H9 (cell line): ENCODE measurements around the gene AMD1. TPM values are rescaled to one million over a fixed set of nuclear protein-coding genes. Genes with fewer than 3 reads are reported as not detected.

Source experiments
- DNase-seq: peaks from one replicate; pipeline ENCODE4 v3.0.0-alpha.2; 2017
- H2AFZ ChIP-seq: one replicate; pipeline ENCODE4 v1.6.1; 2013; ENCODE audit warnings: mild to moderate bottlenecking, low read length, control low read depth, moderate library complexity
- H2AK5ac ChIP-seq: 2 replicates; pipeline ENCODE4 v1.6.1; 2013; ENCODE audit warnings: low read length, control low read depth, mixed read lengths; ENCODE audit not compliant: insufficient read length
- H2BK120ac ChIP-seq: one replicate; pipeline ENCODE4 v1.6.1; 2013; ENCODE audit warnings: low read depth, mild to moderate bottlenecking, low read length, control low read depth, inconsistent platforms; ENCODE audit not compliant: poor library complexity, severe bottlenecking
- H2BK12ac ChIP-seq: 2 replicates; pipeline ENCODE4 v1.6.1; 2013; ENCODE audit warnings: low read length, control low read depth, mixed read lengths, low read depth; ENCODE audit not compliant: insufficient read length
- H2BK15ac ChIP-seq: 2 replicates; pipeline ENCODE4 v1.6.1; 2013; ENCODE audit warnings: low read depth, low read length, control low read depth
- H2BK20ac ChIP-seq: one replicate; pipeline ENCODE4 v1.6.1; 2013; ENCODE audit warnings: low read depth, mild to moderate bottlenecking, low read length, control low read depth, inconsistent platforms; ENCODE audit not compliant: poor library complexity, severe bottlenecking
- H2BK5ac ChIP-seq: 2 replicates; pipeline ENCODE4 v1.6.1; 2013; ENCODE audit warnings: low read length, control low read depth, mixed read lengths; ENCODE audit not compliant: insufficient read length
- H3K14ac ChIP-seq: 2 replicates; pipeline ENCODE4 v1.6.1; 2013; ENCODE audit warnings: low read length, control low read depth; ENCODE audit not compliant: insufficient read depth
- H3K18ac ChIP-seq: 2 replicates; pipeline ENCODE4 v1.6.1; 2013; ENCODE audit warnings: low read depth, mild to moderate bottlenecking, mixed read lengths, low read length, control low read depth; ENCODE audit not compliant: insufficient read length
- H3K23ac ChIP-seq: 2 replicates; pipeline ENCODE4 v1.6.1; 2013; ENCODE audit warnings: low read length, control low read depth, mixed read lengths, low read depth; ENCODE audit not compliant: insufficient read length
- H3K23me2 ChIP-seq: 2 replicates; pipeline ENCODE4 v1.6.1; 2013; ENCODE audit warnings: low read depth, mild to moderate bottlenecking, mixed read lengths, low read length, control low read depth; ENCODE audit not compliant: insufficient read length, poor library complexity, severe bottlenecking
- H3K27ac ChIP-seq: 2 replicates; pipeline ENCODE4 v1.5.1; 2013; ENCODE audit warnings: low read length, control low read depth, mixed read lengths, low read depth; ENCODE audit not compliant: insufficient read length
- H3K27me3 ChIP-seq: 2 replicates; pipeline ENCODE4 v1.6.1; 2013; ENCODE audit warnings: low read length, control low read depth, inconsistent platforms; ENCODE audit not compliant: insufficient read depth
- H3K4ac ChIP-seq: 2 replicates; pipeline ENCODE4 v1.6.1; 2013; ENCODE audit warnings: low read depth, mild to moderate bottlenecking, control low read depth, inconsistent platforms, low read length, moderate library complexity
- H3K4me1 ChIP-seq: 2 replicates; pipeline ENCODE4 v1.6.1; 2013; ENCODE audit warnings: low read length, control low read depth, inconsistent platforms; ENCODE audit not compliant: insufficient read depth
- H3K4me2 ChIP-seq: 2 replicates; pipeline ENCODE4 v1.6.1; 2013; ENCODE audit warnings: low read length, control low read depth, mixed read lengths; ENCODE audit not compliant: insufficient read length, insufficient read depth
- H3K56ac ChIP-seq: 2 replicates; pipeline ENCODE4 v1.6.1; 2013; ENCODE audit warnings: low read depth, mild to moderate bottlenecking, mixed read lengths, low read length, control low read depth; ENCODE audit not compliant: insufficient read length
- H3K79me1 ChIP-seq: 2 replicates; pipeline ENCODE4 v1.6.1; 2013; ENCODE audit warnings: low read depth, mild to moderate bottlenecking, moderate library complexity, low read length, control low read depth, inconsistent platforms; ENCODE audit not compliant: insufficient read depth, poor library complexity, severe bottlenecking
- H3K79me2 ChIP-seq: 2 replicates; pipeline ENCODE4 v1.6.1; 2013; ENCODE audit warnings: low read length, control low read depth, inconsistent platforms; ENCODE audit not compliant: insufficient read depth
- H3K9ac ChIP-seq: 2 replicates; pipeline ENCODE4 v1.6.1; 2013; ENCODE audit warnings: low read length, control low read depth, mixed read lengths; ENCODE audit not compliant: insufficient read length; ENCODE audit errors: extremely low read depth
- H3K9me3 ChIP-seq: one replicate; pipeline ENCODE4 v1.6.1; 2013; ENCODE audit warnings: low read depth, low read length, inconsistent platforms; ENCODE audit not compliant: control insufficient read depth
- H3T11ph ChIP-seq: one replicate; pipeline ENCODE4 v1.6.1; 2013; ENCODE audit warnings: mild to moderate bottlenecking, low read length, control low read depth, inconsistent platforms
- H4K20me1 ChIP-seq: one replicate; pipeline ENCODE4 v1.6.1; 2013; ENCODE audit not compliant: control insufficient read depth, insufficient read length, insufficient read depth
- H4K5ac ChIP-seq: 2 replicates; pipeline ENCODE4 v1.6.1; 2013; ENCODE audit warnings: low read depth, mild to moderate bottlenecking, mixed read lengths, low read length, control low read depth; ENCODE audit not compliant: insufficient read length
- H4K8ac ChIP-seq: replicated peaks from 2 replicates; pipeline ENCODE4 v1.6.1; 2013; ENCODE audit warnings: low read length, control low read depth, mixed read lengths, low read depth; ENCODE audit not compliant: insufficient read length
- H4K91ac ChIP-seq: 2 replicates; pipeline ENCODE4 v1.6.1; 2013; ENCODE audit warnings: low read depth, mild to moderate bottlenecking, moderate library complexity, mixed read lengths, low read length, control low read depth; ENCODE audit not compliant: insufficient read length
- H3K27ac Mint-ChIP-seq, 3 experiments: 2 replicates in 2 of 3; 3 replicates in 1 of 3; pipeline ENCODE4 v1.8.0; 2020 to 2021; ENCODE audit warnings: mixed read lengths in 3 of 3, mild to moderate bottlenecking in 1 of 3, moderate library complexity in 1 of 3
- H3K27me3 Mint-ChIP-seq: 2 replicates; pipeline ENCODE4 v1.8.0; 2021; ENCODE audit warnings: low read depth, mild to moderate bottlenecking, moderate library complexity, mixed read lengths
- H3K36me3 Mint-ChIP-seq, 3 experiments: 2 replicates in 2 of 3; 3 replicates in 1 of 3; pipeline ENCODE4 v1.8.0; 2020 to 2021; ENCODE audit warnings: low read depth in 3 of 3, mixed read lengths in 3 of 3; ENCODE audit not compliant: insufficient read depth in 1 of 3
- H3K4me1 Mint-ChIP-seq, 2 experiments: 2 replicates each; pipeline ENCODE4 v1.8.0; 2020; ENCODE audit warnings: mixed read lengths in 2 of 2
- H3K4me3 Mint-ChIP-seq, 2 experiments: 2 replicates in 1 of 2; 3 replicates in 1 of 2; pipeline ENCODE4 v1.8.0; 2020 to 2021; ENCODE audit warnings: mild to moderate bottlenecking in 2 of 2, mixed read lengths in 2 of 2, moderate library complexity in 1 of 2
- H3K9me3 Mint-ChIP-seq, 2 experiments: 2 replicates in 1 of 2; 3 replicates in 1 of 2; pipeline ENCODE4 v1.8.0; 2020; ENCODE audit warnings: mild to moderate bottlenecking in 2 of 2, mixed read lengths in 2 of 2, moderate library complexity in 1 of 2
- WGBS: extraction: QIAGEN DNeasy Blood & Tissue Kit; methylation state at CpG from one replicate; pipeline ENCODE4 v1.1.7; 2013; ENCODE audit warnings: missing lambda C conversion rate, low lambda C conversion rate, mixed read lengths; ENCODE audit not compliant: insufficient read length; ENCODE audit errors: extremely low coverage; 5-methylcytosine and 5-hydroxymethylcytosine counted together
- total RNA-seq: library from RNA; stranded (reverse); gene quantifications from 2 replicates; pipeline ENCODE4 v1.2.1, GENCODE V29; 2021
- TF ChIP-seq, protein P1 (sequence below): fragments of 200-600 bp; sonication (generic); conservative IDR thresholded peaks from 3 replicates; pipeline ENCODE4 v1.8.0; 2021; ENCODE audit warnings: antibody characterized with exemption, mild to moderate bottlenecking

Gene AMD1
- total RNA-seq, 1 experiment from 2014 or later, result 162 TPM

GRCh38 chr6:110935171-110935570 lies 60.6 kb downstream of the AMD1 start:
- WGBS, result no CpG with 5 or more reads among the region's 6 CpGs
- no peak overlapping the region for H4K5ac ChIP-seq
- H2AK5ac ChIP-seq, result no peak overlapping the region
- H2BK12ac ChIP-seq, result no peak overlapping the region
- no peak overlapping the region for H4K8ac ChIP-seq
- no peak for DNase-seq
- no peaks in the 10 kb centered on the region for H3K4me1 ChIP-seq
- no peak overlapping the region for H3K9ac ChIP-seq
- H3K14ac ChIP-seq, result no peak overlapping the region
- H2BK5ac ChIP-seq, result no peak overlapping the region
- no peak overlapping the region for H3K27ac ChIP-seq
- TF ChIP-seq, protein P1, sequence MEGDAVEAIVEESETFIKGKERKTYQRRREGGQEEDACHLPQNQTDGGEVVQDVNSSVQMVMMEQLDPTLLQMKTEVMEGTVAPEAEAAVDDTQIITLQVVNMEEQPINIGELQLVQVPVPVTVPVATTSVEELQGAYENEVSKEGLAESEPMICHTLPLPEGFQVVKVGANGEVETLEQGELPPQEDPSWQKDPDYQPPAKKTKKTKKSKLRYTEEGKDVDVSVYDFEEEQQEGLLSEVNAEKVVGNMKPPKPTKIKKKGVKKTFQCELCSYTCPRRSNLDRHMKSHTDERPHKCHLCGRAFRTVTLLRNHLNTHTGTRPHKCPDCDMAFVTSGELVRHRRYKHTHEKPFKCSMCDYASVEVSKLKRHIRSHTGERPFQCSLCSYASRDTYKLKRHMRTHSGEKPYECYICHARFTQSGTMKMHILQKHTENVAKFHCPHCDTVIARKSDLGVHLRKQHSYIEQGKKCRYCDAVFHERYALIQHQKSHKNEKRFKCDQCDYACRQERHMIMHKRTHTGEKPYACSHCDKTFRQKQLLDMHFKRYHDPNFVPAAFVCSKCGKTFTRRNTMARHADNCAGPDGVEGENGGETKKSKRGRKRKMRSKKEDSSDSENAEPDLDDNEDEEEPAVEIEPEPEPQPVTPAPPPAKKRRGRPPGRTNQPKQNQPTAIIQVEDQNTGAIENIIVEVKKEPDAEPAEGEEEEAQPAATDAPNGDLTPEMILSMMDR, result no peak
- no peak overlapping the region for H3T11ph ChIP-seq
- H3K9me3 Mint-ChIP-seq, result no peaks in the 10 kb centered on the region
- no peak overlapping the region for H3K27ac Mint-ChIP-seq
- H3K4ac ChIP-seq, result no peak overlapping the region
- H3K4me1 Mint-ChIP-seq, result no peaks in the 10 kb centered on the region
- H3K79me2 ChIP-seq, result no peaks in the 10 kb centered on the region
- H3K79me1 ChIP-seq, result no peaks in the 10 kb centered on the region
- no peak overlapping the region; a peak in 1 of 5 replicates for H3K4me3 Mint-ChIP-seq
- no peak overlapping the region for H2AFZ ChIP-seq
- no peak overlapping the region for H2BK120ac ChIP-seq
- H3K18ac ChIP-seq, result no peak overlapping the region
- no peaks in the 10 kb centered on the region; the same call in 1 of the 2 replicates for H3K27me3 Mint-ChIP-seq
- H3K4me2 ChIP-seq, result no peak overlapping the region
- H4K20me1 ChIP-seq, result no peaks in the 10 kb centered on the region
- H3K9me3 ChIP-seq, result no peaks in the 10 kb centered on the region
- H3K27me3 ChIP-seq, result no peaks in the 10 kb centered on the region
- H2BK15ac ChIP-seq, result no peak overlapping the region
- no peak overlapping the region for H2BK20ac ChIP-seq
- no peaks in the 10 kb centered on the region for H3K23me2 ChIP-seq
- H3K36me3 Mint-ChIP-seq, result no peaks in the 10 kb centered on the region
- H3K56ac ChIP-seq, result no peak overlapping the region
- no peak overlapping the region for H3K23ac ChIP-seq
- no peak overlapping the region for H4K91ac ChIP-seq
